ENCODE results near the gene PRDM2.

DNA sequence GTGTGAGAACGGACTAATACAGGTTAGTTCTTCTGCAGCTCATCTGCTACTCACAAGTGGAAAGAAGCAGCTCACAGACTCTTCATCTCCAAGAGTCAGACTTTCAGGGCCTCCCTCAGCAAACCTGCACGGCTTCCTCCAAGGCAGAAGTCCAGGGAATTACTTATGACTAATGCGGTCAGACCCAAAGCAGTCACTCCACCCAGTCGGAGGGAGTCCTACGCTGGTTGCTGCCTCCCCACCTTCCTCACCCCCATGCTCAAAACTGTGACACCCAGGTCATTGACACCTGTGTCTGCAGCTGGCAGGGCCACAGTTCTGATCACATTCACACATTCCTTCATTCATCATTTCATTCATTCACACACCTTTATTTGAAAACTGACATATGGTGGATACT lies 38.4 kb upstream of the PRDM2 start:
- TF ChIP-seq ZNF23 (tag by site-specific recombination; IDR thresholded peaks at IDR 0.05; ENCODE audit: borderline replicate concordance) (no peak), SP2 (tag by site-specific recombination; IDR thresholded peaks at IDR 0.05) (no peak), ZFP69B (tag by site-specific recombination; IDR thresholded peaks at IDR 0.05) (no peak), ZNF114 (tag by site-specific recombination; IDR thresholded peaks at IDR 0.05) (no peak)
- TF ChIP-seq, protein P1, sequence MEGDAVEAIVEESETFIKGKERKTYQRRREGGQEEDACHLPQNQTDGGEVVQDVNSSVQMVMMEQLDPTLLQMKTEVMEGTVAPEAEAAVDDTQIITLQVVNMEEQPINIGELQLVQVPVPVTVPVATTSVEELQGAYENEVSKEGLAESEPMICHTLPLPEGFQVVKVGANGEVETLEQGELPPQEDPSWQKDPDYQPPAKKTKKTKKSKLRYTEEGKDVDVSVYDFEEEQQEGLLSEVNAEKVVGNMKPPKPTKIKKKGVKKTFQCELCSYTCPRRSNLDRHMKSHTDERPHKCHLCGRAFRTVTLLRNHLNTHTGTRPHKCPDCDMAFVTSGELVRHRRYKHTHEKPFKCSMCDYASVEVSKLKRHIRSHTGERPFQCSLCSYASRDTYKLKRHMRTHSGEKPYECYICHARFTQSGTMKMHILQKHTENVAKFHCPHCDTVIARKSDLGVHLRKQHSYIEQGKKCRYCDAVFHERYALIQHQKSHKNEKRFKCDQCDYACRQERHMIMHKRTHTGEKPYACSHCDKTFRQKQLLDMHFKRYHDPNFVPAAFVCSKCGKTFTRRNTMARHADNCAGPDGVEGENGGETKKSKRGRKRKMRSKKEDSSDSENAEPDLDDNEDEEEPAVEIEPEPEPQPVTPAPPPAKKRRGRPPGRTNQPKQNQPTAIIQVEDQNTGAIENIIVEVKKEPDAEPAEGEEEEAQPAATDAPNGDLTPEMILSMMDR (tag by site-specific recombination; IDR thresholded peaks at IDR 0.05): no peak

All from HEK293 (cell line).